NOMO-1 (cell line): ENCODE results near the gene CAMKK1.

Source experiments
- DNase-seq, 2 experiments: peaks; one replicate each; lab custom pipeline; 2025; ENCODE audit not compliant: unreplicated experiment in 2 of 2; lab: John Stamatoyannopoulos, UW

The CAMKK1 gene

GRCh38 chr17:3893003-3893719, at the start of gene CAMKK1:
TSS of gene CAMKK1 (minus strand) at chr17:3893053. CDS start at chr17:3885687, 7,366 bp downstream.
- peak; percentile 88 to 95 for DNase-seq

DNA sequence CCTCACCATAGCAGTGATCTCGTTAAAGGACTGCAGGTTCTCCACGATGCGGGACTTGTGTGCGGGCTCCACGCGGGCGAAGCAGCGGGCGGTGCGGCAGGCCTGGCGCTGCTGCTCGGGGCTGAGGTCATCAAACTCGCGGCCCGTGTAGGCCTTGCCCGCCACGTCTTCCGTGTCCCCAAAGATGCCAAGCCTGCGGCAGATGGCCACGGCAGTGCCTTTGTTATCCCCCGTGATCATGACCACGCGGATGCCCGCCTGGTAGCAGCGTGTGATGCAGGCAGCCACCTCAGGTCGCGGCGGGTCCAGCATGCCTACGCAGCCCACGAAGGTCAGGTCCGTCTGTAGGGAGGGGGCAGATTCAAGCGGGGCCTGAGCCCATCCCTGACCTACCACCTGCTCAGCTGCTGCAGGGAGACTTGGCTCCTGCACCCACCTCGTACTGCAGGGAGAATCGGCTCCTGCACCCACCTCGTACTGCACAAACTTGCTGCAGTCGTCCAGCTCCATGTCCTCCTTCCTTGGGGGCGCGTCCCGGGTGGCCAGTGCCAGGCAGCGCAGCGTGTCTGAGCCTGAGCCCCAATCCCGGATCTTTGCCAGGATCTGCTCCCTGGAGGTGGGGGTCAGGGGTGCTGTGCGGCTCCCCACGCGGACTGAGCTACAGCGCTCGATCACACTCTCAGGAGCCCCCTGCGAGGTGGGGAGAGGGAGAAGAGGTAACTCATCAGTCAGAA, 48.3 kb upstream of the CAMKK1 start:
- no peak for DNase-seq

GRCh38 chr17:3937359-3937758, 44.5 kb upstream of the CAMKK1 start:
- no peak for DNase-seq

GRCh38 chr17:3935825-3936355, 43.0 kb upstream of the CAMKK1 start:
- DNase-seq, result no peak

DNA sequence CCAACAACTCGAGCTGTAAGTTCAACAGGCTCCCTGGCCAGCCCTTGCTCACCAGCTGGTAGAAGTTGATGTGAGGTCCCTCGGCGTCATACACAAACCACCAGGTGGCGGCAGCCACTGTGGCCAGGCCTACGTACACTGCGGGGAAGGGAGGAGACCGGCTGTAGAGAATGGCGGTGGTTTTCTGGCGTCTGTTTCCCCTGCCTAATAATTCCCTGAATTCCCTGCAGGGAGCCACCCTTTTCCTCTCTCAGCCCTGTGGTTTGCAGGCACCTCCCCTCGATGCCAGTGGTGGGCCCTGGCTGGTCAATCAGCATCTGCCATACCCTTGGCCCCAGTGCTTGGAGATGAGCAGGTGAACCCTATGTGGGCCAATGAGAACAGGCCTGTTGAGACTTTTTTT, 42.3 kb upstream of the CAMKK1 start:
- DNase-seq, result no peak

GRCh38 chr17:3929764-3930163, 36.9 kb upstream of the CAMKK1 start:
- DNase-seq, result no peak

GRCh38 chr17:3929181-3929580, 36.3 kb upstream of the CAMKK1 start:
- no peak for DNase-seq

DNA sequence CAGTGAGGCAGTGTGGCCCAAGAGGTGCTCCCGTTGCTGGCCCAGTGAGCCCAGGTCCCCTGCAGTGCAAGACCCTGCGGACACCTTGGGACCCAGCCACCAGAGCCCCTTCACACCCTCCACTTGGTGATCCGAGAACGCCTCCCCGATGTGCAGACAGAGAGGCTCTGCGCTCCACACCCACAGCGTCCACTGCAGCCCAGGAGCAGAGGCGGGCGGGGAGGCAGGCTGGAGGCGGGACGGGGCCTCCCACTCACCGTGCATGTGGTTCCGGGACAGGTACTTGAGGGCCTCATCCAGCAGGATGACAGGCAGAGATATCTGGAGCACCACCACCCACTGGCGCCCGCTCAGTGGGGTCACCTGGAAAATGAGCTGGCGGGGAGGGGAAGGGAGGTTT, 35.6 kb upstream of the CAMKK1 start:
- no peak for DNase-seq

- no peak for DNase-seq
Observed at GRCh38 chr17:3927628-3928340, 34.9 kb upstream of the CAMKK1 start.

DNA sequence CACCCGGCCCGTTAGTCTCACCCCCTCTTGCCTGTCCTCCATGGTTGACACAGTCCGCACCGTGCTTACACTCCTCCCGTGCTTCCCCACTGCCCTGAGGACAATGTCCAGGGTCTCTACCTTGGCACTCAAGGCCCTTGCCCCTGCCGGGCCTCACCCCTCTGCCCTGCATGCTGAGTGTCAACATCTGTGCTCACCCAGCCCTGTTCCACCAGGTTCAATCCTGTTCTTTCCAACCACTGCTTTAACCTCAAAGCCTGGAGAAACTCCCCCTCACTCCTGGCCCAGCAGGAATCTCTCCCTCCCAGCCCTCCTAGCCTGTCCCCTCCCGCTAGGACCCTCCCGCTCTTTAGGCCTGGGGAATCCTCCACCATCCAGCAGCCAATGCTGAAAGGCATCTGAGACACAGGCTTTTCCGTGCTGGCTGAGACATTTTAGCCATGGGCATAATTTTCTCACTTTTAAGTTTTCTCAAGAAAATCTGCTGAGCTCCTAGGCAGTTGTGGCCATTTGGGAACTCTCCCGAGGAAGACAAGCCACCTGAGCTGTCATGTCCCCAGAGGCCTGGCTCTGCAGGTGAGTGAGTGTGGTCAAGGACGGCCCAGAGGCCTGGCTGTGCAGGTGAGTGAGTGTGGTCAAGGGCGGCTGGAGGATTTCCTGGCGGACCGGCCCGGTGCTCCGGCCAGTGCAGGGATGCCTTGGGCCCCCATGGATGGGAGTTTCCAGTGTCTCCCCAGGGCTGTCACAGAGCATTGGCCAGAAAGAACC, 34.2 kb upstream of the CAMKK1 start:
- DNase-seq, result no peak

DNA sequence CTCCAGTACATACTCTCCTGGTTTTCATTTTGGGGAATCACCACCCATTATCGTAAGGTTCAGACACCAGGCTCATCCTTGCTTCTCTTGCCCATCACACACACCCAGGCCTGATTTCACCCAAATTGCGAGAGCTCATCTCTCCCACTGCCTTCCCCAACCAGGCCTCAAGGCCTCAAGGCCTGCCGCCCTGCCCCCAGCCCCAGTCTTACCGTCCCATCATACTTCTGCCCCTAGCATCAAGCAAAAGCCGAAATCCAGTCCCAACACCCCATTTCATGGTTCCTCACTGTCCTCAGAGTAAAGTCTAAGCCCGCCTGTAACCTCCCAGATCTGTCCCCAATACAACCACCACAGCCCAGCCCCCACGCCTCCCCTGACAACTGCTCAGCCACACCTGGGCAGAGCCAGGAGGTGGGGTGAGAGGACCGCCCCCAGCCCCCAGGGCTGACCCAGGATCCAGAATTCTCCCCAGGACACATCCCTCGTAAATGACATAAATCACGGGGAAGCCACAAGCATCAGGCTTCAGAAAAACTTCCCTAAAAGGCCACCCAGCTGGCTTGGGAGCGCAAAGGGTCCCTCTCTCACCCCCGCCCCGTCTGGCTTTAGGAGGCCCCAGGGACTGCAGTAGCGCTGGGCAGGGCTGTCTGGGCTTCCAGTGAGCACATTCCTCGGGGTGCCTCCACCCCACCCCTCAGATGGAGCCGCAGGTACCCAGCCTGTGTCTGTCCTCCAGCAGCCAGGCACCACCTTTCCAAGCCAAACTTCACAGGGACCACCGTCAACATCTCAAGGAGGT, 33.0 kb upstream of the CAMKK1 start:
- DNase-seq, result no peak

DNA sequence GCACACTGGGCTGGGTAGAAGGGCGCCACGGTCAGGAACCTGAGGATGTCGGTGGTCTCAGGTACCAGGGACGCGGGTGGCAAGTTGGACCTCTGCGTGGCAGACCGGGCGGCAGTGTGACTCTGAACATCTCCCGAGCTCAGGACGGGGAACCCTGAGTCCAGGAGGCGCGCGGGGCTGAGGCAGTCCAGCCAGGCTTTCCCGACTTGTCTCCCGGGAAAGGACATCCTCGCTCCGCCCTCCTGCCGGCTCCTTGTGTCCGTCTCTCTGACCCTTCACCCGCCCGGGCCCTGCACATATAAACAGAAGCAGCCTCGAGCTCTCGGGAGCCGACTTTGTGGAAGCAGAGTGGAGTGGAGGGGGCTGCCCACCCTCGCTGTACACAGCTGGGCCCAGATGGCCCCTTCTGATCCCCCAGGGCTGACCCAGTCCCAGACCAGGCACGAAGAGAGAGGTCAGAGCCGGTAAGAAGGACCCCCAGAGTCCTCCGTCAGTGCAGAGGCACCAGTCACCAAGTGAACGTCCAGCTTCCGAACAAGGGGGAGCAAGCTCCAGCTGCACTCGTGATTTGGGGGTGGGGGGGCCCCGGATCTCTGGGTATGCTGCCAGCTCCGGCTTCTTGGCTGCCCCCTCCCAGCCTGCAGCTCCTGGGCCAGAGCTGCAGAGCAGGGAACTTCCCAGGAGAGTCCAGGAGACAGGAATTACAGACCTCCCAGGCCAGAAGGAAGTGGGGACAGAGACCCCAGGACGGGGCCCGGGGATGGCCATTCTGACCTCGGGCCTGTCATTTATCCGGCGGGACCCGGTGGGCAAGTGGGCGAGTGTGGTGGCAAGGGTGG, 31.9 kb upstream of the CAMKK1 start:
- no peak for DNase-seq

DNA sequence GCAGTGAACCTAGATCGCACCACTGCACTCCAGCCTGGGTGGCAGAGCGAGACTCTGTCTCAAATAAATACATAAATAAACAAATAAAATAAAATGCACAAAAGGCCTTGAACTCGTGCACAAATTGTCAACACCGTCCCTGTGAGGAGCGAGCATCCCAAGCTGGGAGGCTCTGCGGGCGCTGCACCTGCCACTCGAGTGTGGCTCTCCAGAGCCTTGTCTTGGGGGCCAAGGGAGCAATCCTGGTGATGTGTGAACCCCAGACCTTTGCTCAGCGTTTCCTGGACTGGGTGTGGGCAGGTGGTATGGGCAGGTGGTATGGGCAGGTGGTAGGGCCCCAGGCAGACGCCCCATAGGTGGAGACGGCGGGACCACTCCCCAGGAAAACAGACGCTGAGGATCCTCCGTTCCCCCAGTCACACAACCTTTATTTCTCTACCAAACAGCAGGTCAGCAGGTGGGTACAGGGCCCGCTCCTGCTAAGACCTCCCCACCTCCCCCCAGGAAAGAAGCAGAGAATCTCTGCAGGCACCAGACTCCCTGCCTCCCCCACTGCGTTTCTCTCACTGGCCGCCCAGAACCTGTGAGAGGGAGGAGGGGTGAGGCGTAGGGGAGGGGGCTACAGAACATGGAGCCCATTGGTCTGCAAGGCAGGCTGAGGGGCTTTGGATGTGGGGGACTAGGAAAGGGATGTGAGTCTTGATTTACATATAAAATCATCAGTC, 30.8 kb upstream of the CAMKK1 start:
- DNase-seq, result no peak

DNA sequence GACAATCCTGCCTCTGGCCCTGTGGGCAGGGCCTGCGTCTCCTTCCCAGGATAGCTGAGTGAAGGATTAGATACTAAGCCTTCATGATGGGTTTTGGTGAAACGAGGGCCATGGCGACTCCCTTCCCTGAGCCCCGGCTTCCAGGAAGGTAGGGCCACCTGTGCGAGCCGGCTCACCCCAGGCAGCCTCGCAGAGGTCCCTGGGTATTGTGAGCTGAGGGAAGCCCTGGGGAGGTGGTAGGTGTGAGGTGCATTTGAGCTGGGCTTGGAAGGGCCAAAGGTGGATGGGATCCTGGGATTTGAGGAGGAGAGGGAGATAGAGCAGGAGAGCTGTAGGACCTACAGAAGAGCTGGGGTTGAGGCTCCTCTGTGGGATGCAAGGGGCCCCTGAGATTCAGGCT, 29.9 kb upstream of the CAMKK1 start:
- DNase-seq, result no peak

DNA sequence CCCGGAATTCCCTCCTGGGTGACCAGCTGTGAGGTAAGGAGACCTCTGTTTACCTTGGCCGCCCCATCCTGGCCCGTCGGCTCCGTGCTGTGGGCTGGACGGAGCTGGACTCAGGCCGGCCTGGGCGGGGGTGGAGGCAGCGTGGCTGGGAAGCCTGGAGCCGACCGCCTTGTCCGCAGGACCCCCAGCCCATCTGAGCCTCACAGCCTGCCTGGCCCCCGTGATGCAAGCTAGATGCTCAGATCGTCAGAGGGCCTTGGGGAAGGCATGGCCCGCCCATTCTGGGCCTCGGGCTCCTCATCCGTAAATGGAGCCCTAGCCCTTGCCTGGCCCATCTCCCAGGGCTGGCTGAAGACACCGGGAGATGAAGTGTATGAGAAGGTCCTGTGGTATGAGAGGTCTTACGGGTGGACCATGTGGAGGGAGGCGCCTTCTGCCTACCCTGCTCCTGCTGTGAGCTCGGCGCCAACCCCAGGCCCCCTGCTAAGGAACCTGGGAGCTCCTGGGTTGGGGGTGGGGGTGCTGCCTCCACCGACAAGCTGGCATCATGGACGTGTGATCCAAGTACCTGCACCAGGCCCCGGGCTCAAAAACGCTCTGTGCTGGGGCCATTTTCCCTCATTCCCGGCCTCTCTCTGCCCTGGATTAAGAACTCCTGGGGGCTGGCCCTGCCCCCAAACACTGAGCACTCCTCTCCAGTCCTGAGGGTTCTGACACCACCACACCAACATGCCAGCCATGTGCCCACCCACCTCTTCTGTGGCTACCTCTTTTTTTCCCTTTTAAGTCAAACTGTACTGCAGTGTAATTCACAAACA, 28.9 kb upstream of the CAMKK1 start:
- DNase-seq, result no peak

GRCh38 chr17:3921006-3921405, 28.2 kb upstream of the CAMKK1 start:
- DNase-seq, result no peak

DNA sequence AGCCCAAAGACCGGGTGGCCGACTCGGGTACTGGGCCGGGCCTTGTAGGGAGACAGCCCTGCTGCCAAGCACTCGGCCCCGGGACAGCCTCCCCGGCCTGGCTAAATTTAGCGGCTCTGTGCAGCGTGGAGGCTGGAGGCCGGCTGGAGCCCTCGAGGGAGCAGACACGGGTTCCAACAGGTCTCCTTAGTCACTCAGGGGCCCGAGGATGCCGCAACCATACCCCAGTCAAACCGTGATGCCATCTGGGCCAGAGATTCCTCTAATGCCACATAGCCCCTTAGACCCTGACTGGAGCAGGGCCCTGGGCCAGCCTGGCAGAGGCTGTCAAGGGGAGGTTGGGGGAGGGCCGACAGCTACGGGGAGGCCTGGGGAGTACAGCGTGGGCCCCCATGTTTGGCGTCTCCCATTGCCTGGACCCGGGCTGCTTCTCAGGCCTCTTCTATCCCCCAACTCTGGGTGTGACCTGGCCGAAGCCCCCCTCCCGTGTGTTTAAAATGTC, 26.3 kb upstream of the CAMKK1 start:
- DNase-seq, result no peak
